Measurements from ENCODE around the gene REEP1.
A peak's percentile ranks its signal among the peaks of the same experiment; 100 is the strongest.
"Not testable (repeated sequence)": the region's sequence is repeated elsewhere in the genome, so short reads cannot be mapped to it uniquely, and the experiment has no call there.

Gene REEP1

DNA sequence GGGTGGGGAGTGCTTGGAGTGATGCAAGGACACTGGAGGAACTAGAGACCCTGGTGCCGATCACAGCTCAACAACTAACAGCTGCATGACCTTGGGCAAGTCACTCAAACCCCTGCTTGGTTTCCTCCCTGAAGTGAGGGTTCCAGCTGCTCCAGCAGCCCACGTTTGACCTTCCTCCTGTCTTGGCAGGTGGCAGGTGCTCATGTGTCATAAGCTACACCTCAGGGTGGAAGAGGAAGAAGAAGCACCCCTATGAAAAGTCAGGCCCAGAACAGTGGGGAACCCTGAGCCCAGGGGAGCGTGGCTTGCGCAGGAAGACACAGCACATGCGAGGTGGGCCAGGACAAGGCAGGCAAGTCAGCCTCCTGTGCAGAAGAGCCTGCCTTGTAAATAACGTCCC lies 95.8 kb downstream of the REEP1 start:
- DNase-seq, result no peak

DNA sequence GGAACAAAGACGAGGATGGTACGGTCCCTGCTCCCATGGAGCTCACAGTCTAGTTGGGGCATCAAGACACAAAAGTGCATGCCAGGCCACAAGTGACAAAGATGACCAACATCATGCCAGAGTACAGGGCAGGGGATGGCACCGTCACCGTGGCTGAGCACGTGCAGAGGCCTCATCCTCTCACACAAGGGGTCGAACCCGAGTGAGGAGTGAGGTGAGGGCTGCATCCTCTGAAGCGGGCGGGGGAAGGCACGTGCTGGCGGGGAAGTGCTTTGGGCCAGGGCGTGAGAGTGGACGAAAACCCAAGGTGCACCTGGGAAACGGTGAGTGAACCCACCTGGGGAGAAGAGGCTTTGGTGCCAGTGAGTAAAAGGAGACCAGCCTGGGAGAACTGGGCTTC lies 97.2 kb downstream of the REEP1 start:
- DNase-seq, result no peak

DNA sequence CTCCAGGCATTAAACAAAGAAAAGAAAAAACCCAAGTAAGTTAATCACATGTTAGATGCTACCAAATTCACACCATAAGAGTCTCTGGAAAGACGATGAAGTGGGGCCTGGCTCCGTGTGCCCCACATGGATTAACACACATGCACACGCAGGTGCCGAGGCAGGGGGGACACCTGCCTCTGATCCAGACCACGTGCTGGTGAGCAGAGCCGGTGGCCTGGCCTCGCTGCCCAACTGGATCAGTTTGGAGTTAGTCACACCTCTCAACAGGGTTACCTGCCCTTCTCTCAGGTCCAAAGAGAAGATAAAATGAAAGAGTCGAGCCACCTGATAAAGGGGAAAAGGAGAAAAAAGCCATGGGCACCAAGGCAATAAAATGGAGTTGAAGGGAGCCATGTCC lies 97.7 kb downstream of the REEP1 start:
- no peak for DNase-seq

DNA sequence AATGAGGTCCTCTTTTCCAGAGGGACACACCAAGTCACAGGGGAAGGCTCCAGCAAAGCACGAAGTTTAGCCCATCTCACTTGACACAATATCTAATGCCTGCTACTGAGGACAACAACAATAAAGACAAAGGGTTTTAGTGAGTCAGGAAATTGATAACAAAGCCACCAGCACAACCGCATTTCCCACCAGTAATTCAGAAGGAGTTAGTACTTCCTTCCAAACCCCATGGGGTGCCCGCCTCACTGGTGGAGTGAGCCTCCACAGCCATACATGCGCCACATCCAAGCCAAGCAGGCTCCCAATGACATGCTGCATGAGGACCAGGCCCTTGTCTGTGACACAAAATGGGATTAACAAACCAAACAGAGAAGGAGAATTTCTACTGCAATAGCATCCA lies 98.1 kb downstream of the REEP1 start:
- DNase-seq, result no peak

DNA sequence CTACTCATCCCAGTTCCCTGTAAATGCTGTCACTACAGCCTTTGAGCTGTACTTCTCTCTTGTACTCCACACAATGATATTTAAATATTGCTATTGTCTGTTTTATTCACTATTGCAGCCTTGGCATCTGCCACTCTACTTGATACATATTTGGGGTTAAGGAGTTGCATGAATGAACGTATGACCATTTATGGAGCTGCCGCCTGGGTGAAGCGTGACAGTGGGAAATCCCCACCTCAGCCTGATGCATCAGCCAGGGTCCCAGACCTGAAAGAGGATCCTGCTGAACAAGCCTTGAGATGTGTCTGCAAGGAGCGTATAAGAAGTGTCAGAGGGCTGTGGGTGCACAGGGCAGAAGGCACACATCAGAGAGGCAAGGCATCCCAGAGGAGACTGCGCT lies 99.1 kb downstream of the REEP1 start:
- DNase-seq, result peak; percentile 59 to 62

DNA sequence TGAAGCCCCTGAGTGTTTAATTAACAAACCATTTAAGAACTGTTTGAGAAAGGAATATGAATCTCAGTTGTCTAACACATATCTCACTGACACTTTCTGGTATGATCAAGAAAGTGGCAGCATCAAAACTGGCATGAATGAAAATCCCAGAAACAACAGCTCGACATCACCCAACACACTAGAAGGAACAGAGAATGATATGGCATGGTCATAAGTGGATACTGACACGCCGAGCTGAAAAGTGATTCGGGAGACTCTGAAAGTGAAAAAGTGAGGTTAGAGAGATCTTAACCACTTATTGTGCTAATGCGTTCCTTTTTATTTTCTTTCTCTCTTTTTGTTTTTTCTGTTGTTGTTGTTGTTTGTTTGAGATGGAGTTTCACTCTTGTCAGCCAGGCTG lies 100.3 kb downstream of the REEP1 start:
- no peak for DNase-seq

DNA sequence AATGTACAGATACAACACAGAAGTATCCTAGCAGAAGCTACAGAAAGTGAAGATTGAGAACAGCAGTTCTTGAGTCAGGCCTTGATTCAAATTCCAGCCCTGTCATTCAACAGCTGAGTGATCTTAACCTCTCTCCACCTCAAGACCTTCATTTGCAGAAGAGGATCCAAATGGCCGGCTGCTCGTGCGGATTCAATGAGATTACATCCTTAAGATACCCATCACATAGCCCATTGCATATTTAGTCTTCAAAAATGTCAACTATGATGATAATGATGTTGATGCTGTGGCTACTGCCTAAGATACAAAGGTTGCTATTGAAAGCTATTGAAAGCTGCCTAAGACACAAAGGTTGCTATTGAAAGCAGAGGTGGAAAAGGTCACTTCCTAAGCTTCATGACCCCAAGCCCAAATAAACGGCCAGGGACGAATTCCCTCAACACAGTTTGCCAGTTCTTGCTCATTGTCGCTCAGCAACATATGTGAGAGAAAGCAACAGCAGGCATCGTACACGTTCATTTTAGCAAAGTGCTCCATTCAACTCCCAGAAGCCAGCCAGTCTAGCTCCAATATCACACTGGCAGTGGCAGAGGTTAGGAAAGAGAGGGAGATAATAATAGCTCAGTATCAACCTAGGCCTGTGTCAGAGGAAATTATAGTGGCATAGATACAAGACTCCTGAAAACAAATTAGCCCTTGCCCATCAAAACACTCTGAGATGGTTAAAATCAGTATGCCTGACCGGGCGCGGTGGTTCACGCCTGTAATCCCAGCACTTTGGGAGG lies 102.0 kb downstream of the REEP1 start:
- DNase-seq, result no peak

DNA sequence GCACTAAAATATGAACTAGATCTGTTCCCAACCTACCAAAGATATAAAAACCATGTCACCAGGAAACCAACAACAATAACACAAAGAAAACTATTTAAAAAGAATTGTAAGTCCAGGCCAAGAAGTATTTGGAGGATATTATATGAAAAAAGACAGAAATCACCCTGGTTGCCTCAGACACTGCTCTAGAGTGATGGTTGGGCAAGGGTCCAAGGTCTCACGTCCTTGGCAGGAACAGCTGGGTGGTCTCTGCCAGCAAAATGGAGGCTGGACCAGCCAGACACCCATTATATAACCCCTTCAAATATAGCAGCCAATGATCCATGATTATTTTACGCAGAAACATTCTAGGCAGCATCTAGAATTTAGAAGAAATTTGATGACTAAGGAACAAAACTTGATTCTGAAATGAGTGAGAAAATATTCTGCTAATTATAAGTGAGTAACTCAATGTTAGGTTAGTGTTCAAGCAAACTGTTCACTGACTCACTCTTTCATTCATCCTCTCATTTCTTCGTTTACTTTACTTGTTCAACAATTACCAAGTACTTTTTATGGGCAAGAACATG lies 102.8 kb downstream of the REEP1 start:
- DNase-seq, result no peak

DNA sequence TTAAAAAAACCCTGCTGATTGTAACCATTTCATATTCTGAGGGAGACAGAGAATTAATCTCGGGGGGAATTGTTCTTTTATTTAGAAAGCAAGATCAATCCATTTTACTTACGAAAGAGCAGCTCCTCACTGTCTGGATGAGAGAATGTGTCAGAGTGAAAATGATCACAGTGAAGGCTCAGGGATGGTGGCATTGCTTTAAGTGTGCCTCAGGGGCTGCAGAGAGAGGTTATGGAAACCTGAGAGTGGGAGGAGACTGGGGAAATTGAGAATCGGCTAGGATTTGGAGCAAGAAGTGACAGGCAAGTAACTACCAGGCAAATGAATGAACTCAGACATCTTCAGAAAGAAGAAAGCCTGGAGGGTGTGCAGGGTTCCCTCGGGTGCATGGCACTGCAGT lies 104.0 kb downstream of the REEP1 start:
- DNase-seq, result no peak

DNA sequence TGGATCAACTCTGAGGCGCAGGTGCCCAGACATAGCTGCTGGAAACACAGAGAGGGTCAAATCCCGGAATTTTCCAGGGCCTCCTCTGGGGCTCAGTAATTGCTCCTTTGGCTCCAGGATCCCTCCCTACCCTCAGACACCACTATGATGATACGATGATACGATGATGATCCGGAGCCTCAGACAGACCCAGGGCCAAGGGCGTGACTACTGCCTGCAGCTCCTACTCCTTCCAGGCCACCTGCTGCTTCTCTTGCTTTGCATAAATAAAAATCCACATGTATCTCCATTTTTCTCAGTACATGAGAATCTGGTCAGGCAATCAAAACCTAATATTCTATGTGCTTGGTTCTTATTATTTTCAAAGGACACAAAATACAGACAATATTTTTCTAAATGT lies 104.5 kb downstream of the REEP1 start:
- DNase-seq, result no peak

DNA sequence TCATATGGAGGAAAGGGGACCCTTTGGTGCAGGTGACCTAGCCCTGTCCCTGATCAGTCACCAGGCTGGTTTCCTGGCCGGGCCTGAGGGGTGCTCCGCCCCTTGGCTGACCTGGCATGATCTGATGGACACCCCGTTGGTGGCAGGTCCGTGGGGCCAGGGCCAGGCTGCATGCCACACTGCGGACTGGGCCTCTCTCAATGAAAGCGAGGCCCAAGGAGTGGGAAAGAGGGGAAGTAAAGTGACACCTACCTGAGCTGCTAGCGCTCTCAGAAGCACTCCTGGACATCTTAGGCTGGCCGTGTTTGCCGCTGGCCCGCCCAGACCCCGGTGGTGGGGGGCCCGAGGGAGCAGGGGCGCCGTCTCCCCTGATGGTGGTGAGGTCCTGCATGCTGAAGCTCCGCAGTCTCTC lies 105.0 kb downstream of the REEP1 start:
- DNase-seq, result no peak

DNA sequence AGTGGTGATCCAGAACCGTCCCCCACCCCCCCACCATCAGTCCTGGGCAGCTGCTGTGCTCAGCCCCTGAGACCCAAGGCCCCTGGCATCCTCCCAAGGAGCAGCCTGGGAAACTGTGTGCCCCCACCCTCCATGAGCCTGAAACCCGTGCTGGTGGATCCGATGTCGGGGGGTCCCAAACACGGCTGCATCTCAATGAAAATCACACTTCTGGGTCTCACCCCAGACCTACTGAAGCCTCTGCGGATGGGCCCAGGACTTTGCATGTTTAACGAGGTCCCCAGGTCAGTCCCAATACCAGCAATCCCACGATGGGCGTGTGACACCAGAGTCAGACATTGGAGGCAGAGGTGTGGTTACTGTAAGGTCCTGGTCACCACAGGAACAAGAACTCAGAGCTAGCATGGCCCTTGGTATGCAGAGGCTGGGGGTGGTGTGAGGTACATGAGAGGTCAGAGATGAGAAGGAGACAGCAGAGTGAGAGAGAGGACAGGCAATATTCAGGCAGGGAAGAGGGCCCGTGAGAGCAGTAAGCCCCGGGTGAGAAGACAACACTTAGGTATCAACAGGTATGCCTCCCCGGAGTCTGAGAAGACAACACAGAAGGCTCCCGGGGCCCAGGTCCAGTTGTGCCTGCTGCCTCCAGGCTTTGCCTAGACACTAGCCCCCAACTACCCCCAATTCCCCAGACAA lies 105.6 kb downstream of the REEP1 start:
- DNase-seq, result no peak

DNA sequence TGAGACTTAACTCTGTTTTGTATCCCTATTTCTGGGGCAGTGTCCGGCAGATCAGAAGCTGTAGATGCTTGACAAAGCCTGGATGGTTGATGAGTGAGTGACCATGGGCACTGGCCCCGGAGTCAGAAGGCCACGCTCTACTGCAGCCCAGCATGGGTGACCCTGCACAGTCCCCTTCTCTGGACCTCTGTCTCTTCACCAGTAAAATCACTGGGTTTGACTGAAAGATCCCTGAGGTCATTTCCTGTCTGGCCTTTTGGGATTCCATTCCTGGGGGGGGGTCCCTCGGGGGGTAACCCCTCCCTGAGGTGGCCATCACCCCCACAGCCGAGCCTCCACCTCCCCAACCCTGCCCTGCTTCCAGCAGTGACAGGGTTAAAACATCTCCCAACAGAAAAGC lies 106.5 kb downstream of the REEP1 start:
- no peak for DNase-seq

DNA sequence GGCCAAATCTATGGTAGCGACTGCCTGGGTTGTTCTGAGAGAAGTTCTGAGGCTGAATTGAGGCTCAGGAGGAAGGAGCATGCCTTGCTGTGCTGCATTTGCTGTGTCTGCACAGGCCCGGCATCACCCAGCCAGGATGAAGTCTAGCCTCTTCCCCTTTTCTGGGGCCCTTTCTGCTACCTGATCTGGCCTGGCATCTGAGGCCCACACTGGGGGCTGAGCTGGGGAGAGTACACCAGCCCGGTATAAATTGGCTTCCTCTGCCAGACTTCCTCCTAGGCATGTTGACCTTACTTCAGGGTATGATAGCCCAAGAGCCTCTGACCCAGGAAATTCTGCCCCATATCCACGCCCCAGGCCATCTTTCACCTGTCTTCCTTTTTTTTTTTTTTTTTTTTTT lies 108.2 kb downstream of the REEP1 start:
- no peak for DNase-seq

DNA sequence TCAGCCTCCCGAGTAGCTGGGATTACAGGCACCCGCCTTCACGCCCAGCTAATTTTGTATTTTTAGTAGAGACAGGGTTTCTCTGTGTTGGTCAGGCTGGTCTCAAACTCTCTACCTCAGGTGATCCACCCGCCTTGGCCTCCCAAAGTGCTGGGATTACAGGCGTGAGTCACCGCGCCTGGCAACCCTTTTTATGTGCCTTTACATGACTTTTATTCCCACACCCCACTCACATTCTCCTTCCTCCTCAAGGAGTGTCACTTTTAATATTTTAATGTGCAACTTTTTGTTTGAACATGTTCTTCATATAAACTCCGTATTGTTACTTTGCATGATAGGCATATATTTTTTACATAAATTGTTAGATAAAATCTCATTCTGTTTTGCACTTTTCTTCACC lies 108.9 kb downstream of the REEP1 start:
- DNase-seq, result not testable (repeated sequence)

DNA sequence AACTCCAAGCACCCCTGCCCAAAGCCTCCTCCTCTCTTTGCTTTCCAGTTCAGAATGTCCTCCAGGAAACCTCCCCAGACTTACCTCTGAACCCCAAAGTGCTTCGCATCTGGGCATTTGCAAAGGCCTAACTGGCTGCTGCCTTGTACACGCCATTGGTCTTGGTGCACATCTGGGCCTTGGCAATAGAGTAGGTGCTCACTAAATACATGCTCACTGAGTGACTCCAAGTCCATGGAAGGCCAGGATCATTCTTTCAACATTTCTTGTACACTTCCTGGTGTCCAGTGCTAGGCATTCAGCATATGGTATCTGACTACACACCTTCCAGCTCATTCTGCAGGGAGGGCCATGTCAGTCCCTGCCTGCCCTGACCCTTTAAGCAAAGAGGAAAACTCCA lies 109.7 kb downstream of the REEP1 start:
- no peak for DNase-seq

DNA sequence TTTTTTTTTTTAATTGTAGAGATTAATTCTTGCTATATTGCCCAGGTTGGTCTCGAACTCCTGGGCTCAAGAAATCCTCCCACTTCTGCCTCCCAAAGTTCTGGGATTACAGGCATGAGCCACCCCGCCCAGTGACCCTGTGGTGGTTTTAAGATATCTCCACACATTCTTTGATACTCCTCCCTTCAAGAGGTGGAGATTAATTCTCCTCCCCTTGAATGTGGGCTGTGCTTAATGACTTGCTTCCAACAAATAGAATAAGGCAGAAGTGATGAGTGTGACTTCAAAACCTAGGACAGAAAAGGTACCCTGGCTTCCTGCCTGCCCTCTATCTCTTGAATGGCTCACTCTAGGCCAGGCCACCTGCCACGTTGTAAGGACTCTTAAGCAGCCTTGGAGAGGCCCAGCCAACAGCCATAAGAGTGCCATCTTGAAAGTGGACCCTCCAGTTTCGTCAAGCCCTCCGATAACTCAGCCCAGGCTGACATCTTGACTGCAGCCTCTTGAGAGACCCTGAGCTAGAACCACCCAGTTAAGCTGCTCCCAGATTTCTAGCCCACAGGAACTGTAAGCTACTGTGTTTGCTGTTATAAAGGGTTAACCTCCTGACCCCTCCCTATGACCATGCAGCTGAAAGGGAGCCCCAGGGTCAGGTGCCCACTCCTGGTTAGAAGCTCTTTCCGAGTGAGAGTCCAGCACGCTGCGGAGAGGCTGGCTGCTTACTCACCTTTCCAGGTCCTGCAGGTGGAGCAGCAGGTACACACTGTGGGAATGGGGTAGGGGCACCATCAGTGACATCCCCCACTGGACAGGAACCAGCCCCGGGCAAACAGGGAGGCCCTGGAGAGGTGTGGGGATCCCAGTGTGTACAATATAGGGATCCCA lies 110.5 kb downstream of the REEP1 start:
- DNase-seq, result no peak

DNA sequence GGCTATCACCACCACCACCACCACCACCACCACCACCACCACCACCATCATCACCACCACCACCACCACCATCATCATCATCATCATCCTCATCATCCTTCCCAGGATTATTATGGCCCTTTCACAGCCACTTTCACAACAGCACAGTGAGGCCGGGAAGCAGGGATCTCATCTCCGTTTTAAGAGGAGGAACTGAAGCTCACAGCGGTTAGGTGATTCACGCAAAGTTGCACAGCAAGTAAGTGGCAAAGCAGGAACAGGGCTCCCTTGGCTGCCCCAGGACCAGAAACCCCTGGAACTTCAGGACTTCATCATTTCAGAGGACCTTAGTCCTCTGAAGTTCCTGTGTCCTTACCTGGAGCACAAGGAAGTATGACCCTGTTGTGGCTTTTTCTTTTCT lies 111.4 kb downstream of the REEP1 start:
- DNase-seq, result no peak

DNA sequence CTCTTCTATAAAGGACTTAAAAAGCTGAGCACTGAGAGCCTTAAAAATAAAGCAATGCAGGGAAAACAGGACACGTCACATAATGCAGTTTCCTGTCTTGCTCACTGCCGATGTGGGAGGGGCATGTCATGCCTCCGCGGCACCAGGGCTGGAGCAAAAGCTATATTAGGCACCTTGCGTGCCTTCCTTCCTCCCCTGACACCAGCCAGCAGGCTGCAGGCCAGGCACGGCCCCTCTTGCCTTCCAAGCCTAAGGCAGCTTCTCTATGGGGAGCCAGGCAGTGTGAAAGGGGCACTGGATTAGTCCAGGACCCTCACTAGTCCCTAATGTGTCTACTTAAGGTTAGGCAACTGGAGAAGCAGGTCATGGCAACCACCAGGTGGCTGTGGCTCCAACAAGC lies 111.8 kb downstream of the REEP1 start:
- DNase-seq, result peak; percentile 68 to 71

DNA sequence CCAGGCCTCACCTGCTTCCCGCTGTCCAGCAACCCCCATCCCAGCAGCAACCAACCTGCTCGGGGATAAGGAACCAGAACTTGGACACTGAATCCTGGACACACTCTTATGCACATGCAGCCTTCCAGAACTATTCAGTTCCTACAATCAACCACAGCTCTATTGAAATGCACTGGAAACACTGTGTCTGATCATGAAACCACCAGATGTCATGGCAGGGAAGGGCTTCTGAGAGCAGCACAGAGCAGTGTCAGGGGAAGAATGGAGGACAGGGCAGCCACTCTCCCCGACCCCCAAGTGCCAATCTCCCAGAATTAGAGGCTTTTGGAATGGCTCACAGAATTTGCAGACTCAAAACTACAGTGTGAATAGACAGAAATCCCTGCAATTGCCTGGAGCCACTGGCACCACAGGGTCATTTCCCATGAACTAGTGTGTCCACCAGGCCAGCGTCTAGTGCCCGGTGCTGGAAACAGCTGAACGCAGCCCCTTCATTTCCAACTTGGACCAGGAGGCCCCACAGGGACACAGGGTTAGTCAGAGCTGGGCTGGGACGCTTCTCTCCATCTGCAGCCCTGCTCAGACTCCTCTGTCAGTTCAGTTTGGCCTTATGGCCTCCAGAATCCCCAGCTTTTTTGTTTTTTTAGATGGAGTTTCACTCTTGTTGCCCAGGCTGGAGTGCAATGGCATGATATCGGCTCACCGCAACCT lies 112.6 kb downstream of the REEP1 start:
- DNase-seq, result no peak

DNA sequence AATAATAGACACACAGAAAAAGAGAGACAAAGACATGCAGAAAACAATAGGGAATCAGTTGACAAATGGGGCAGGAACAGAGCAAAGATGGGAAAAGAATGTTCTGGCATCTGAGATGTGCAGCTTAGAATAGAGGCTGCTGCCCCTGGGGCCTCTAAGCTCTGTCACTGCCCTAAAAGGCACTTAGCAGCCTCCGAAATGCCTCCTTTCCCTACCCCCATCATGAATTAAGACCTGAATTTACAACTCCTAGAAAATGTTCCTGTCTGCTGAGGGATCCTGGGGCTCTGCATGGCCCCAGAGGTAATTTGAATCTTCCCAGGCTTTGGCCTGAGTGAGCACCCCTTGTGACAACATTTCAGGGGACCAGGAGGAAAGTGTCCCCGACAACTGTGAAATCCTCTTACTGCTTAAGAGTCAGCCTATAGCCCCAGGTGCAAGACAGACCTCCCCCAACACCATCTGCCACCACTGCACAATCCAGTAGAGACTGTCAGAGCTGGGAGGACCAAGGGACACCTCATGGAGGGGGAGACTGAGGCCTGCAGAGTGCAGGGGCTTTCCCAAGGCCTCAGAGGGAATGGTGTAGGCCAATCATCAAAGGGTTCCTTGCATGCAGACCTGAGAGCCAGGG lies 113.4 kb downstream of the REEP1 start:
- no peak for DNase-seq

Measured in activated T-cell treated with anti-CD3 and anti-CD28 coated beads, Interleukin-2, amount 50 U/mL, for 48 hours (primary cell).